ENCODE data around the gene KLHL12.

The KLHL12 gene

GRCh38 chr1:202850593-202851362 is 76.3 kb downstream of the KLHL12 start:
- no peaks in the 10 kb centered on the region for H3K36me3 ChIP-seq (ENCODE audit: low read depth)
- no peak for TF ChIP-seq CTCF (IDR thresholded peaks at IDR 0.05; ENCODE audit: poor library complexity, severe bottlenecking)
- DNase-seq (ENCODE audit: low spot score): no peak
- no peak for ATAC-seq (ENCODE audit: low read depth)
- H3K27me3 ChIP-seq (ENCODE audit: insufficient read depth, poor library complexity, severe bottlenecking): no peaks in the 10 kb centered on the region
- H3K4me1 ChIP-seq (ENCODE audit: insufficient read depth, poor library complexity, severe bottlenecking): no peaks in the 10 kb centered on the region
- no peaks in the 10 kb centered on the region for H3K9me3 ChIP-seq (ENCODE audit: severe bottlenecking)
- no peak overlapping the region for H3K27ac ChIP-seq (ENCODE audit: poor library complexity, severe bottlenecking)
- no peak overlapping the region for H3K4me3 ChIP-seq (ENCODE audit: severe bottlenecking)

- no peaks in the 10 kb centered on the region for H3K4me1 ChIP-seq (ENCODE audit: insufficient read depth, poor library complexity, severe bottlenecking)
- H3K27ac ChIP-seq (ENCODE audit: poor library complexity, severe bottlenecking): no peak overlapping the region
- no peaks in the 10 kb centered on the region for H3K27me3 ChIP-seq (ENCODE audit: insufficient read depth, poor library complexity, severe bottlenecking)
- DNase-seq (ENCODE audit: low spot score) (no peak), ATAC-seq (ENCODE audit: low read depth) (no peak)
- H3K9me3 ChIP-seq (ENCODE audit: severe bottlenecking): no peaks in the 10 kb centered on the region
- H3K4me3 ChIP-seq (ENCODE audit: severe bottlenecking): no peak overlapping the region
- H3K36me3 ChIP-seq (ENCODE audit: low read depth): no peaks in the 10 kb centered on the region
- no peak for TF ChIP-seq CTCF (IDR thresholded peaks at IDR 0.05; ENCODE audit: poor library complexity, severe bottlenecking)
These were observed 78.9 kb downstream of the KLHL12 start for GRCh38 chr1:202848191-202848542.

GRCh38 chr1:202844935-202845334 is 82.1 kb downstream of the KLHL12 start:
- no peaks in the 10 kb centered on the region for H3K27me3 ChIP-seq (ENCODE audit: insufficient read depth, poor library complexity, severe bottlenecking)
- DNase-seq (ENCODE audit: low spot score) (no peak), ATAC-seq (ENCODE audit: low read depth) (no peak)
- no peak overlapping the region for H3K4me3 ChIP-seq (ENCODE audit: severe bottlenecking)
- H3K27ac ChIP-seq (ENCODE audit: poor library complexity, severe bottlenecking): no peak overlapping the region
- no peak for TF ChIP-seq CTCF (IDR thresholded peaks at IDR 0.05; ENCODE audit: poor library complexity, severe bottlenecking)
- no peaks in the 10 kb centered on the region for H3K4me1 ChIP-seq (ENCODE audit: insufficient read depth, poor library complexity, severe bottlenecking)
- H3K36me3 ChIP-seq (ENCODE audit: low read depth): no peaks in the 10 kb centered on the region
- H3K9me3 ChIP-seq (ENCODE audit: severe bottlenecking): no peaks in the 10 kb centered on the region

- Histone ChIP-seq H3K27ac (ENCODE audit: poor library complexity, severe bottlenecking) (no peak overlapping the region), H3K9me3 (ENCODE audit: severe bottlenecking) (no peaks in the 10 kb centered on the region), H3K27me3 (ENCODE audit: insufficient read depth, poor library complexity, severe bottlenecking) (no peaks in the 10 kb centered on the region), H3K4me1 (ENCODE audit: insufficient read depth, poor library complexity, severe bottlenecking) (no peaks in the 10 kb centered on the region), H3K36me3 (ENCODE audit: low read depth) (no peaks in the 10 kb centered on the region), H3K4me3 (ENCODE audit: severe bottlenecking) (no peak overlapping the region)
- TF ChIP-seq CTCF (IDR thresholded peaks at IDR 0.05; ENCODE audit: poor library complexity, severe bottlenecking): no peak
- DNase-seq (ENCODE audit: low spot score) (no peak), ATAC-seq (ENCODE audit: low read depth) (peak; percentile 58)
These were observed 82.8 kb downstream of the KLHL12 start for GRCh38 chr1:202844259-202844658.

- no peak for TF ChIP-seq CTCF (IDR thresholded peaks at IDR 0.05; ENCODE audit: poor library complexity, severe bottlenecking)
- ATAC-seq (ENCODE audit: low read depth): no peak
- H3K36me3 ChIP-seq (ENCODE audit: low read depth): no peaks in the 10 kb centered on the region
These were observed 84.0 kb downstream of the KLHL12 start for GRCh38 chr1:202843081-202843480.

More at GRCh38 chr1:202843081-202843480, 84.0 kb downstream of the KLHL12 start:
- DNase-seq (ENCODE audit: low spot score): no peak
- no peak overlapping the region for H3K4me3 ChIP-seq (ENCODE audit: severe bottlenecking)
- H3K27me3 ChIP-seq (ENCODE audit: insufficient read depth, poor library complexity, severe bottlenecking): no peaks in the 10 kb centered on the region
- H3K27ac ChIP-seq (ENCODE audit: poor library complexity, severe bottlenecking): no peak overlapping the region
- H3K4me1 ChIP-seq (ENCODE audit: insufficient read depth, poor library complexity, severe bottlenecking): no peaks in the 10 kb centered on the region
- no peaks in the 10 kb centered on the region for H3K9me3 ChIP-seq (ENCODE audit: severe bottlenecking)
